HG02840 (cell line): ENCODE data around the gene ZCCHC2.

Experiments used
- ATAC-seq: cut with Tn5 transposase; IDR thresholded peaks from one replicate; pipeline ENCODE4 v1.9.1; 2021; ENCODE audit warnings: mild to moderate bottlenecking, moderate library complexity, moderate number of reproducible peaks; ENCODE audit not compliant: unreplicated experiment, low FRiP score

Gene ZCCHC2

DNA sequence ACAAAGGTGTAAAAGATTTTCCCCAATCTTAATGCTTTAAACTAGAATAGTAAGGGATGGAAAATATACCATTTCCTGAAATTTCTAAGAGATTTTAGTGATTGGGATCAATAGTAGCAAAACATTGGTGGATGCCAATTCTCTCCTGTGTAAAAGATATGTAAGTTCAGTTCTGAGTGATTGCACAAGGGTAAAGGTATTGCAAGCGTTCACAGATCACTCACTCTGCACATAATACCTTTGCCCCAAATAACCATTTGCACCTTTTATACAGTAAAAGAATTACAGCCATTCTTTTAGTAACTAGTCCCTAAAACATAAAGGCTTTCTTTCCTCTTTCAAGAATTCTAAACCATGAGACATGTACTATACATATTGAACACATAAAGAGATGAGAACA, 13.0 kb upstream of the ZCCHC2 start:
- no peak for ATAC-seq

DNA sequence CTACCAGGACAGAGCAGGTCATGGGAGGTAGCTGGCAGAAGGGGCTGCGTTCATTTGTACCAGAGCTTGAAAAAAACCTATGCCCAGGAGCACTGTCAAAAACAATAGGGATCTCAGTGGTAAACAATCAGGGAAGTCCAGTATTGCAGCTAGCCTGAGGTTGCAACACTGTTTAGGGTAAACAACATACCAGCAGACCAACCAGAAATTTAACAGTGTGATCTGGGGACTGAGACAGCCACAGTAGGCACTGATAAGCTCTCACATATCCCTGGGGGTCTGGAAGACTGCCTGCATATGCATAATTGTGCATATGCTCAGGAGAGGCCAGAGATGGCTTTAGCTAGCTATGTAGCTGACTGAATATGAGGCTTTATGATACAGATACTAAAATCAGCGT, 12.0 kb upstream of the ZCCHC2 start:
- ATAC-seq, result no peak

DNA sequence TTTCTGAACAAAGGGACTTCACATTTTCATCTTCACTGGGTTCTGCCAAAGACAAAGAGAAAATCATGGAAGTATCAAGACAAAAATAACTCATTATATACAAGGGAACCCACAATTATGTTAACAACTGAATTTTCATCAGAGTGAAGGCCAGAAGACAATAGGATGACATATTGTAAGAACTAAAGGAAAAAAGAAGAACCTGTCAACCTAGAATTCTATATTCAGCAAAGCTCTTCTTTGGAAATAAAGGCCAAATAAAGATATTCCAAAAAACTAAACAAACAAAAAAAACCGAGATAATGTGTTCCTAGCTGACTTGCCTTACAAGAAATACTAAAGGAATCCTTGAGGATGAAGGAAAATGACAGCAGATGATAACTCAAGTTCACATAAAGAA, 10.3 kb upstream of the ZCCHC2 start:
- no peak for ATAC-seq

DNA sequence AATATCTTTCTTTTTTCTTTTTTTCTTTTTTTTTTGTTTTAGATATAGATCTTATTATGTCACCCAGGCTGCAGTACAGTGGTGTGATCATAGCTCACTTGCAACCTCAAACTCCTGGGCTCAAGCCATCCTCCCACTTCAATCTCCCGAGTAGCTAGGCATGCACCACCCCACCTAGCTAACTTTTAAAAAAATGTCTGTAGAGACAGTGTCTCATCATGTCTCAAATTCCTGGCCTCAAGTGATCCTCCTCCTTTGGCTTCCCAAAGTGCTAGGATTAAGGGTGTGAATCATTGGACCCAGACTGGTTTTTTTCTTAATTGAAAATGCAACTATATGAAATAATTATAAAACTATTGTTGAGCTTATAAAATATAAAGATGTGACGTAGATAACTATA, 9.8 kb upstream of the ZCCHC2 start:
- ATAC-seq, result no peak

DNA sequence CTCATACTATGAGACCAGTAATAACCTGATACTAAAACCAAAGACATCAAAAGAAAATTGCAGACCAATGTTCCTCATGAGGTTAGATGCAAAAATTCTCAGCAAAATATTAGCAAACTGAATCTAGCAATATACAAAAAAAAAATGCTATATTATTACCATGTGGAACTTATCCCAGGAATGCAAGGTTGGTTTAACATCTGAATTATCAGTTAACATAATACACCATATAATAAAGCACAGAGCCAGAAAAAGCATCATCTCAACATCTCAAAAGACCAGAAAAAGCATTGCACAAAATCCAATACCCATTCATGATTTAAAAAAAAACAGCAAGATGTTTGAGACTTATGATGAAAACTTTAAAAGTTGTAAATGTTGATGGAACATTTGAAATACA, 8.3 kb upstream of the ZCCHC2 start:
- ATAC-seq, result no peak

DNA sequence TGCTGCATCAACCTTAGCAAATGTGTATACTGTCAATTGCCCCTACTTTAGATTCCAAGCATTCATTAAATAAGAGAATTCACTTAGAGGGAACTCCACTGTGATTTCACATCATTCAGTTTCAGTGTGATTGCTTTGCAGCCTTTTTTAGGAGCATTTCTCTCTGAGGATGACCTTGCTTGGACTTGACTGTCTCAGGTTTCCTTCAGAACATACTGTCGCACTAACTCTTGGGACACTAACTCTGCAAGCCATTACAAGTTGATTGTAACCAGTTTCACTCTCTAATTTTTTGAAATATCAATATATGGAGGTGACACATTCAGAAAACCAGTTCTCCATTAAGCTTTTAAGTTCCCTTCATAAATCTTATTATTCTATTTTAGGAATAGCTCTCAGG, 6.6 kb upstream of the ZCCHC2 start:
- no peak for ATAC-seq

DNA sequence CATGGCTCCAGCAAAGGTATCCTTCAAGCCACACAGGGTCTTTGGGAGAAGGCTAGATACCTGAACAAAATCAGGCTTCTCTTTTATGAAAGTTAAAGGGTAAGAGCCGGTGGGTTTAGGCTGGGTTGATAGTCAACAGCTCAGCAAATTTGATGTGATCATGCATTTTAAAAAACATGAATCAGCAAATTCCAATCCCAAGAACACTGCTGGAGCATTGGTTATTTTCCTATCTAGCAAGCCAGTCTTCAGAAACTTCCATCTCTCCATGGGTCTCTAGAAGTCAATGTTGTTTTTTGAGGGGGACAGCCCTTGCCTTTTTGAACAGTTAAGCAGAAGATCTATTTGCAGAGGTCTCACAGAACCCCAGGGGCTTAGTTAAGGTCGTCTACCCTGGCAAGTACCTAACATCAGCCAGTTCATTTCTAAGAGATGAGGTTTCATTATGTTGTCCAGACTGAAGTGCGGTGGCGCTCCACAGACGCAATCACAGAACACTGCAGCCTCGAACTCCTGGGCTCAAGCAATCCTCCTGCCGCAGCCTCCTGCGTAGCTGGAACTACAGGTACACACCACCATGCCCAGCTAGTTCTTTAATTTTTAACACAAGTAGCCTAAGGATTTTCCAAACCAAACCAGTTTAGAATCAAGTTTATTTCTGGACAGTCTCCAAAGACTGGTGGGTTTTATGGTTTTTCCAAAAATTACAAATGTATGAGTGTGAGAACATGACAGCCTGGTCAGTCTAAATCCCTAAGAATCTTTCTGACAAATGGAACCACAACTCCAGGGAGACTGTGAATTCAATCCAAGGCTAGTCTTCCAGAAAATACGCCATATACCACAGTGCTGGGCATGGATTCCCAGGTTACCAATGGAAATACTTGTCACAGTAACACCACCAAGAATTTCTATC, 4.1 kb upstream of the ZCCHC2 start:
- no peak for ATAC-seq

DNA sequence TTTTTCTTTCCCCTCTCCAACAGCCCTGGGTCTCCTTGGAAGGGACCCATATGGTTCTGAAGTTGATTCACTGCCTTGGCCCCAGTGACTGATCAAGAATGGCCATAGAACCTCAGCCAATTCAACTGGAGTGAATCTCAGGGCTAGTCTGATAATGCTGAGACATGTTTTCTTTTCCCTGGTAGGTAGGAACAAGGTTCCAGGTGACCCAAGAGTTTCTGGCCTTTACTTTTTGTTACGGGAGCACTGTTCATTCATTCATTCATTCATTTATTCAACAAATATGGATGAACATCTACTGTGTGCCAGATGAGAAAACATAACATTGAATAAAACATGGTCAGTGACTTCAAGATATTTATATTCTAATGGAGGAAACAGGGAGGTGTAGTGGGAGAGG, 3.1 kb upstream of the ZCCHC2 start:
- no peak for ATAC-seq

DNA sequence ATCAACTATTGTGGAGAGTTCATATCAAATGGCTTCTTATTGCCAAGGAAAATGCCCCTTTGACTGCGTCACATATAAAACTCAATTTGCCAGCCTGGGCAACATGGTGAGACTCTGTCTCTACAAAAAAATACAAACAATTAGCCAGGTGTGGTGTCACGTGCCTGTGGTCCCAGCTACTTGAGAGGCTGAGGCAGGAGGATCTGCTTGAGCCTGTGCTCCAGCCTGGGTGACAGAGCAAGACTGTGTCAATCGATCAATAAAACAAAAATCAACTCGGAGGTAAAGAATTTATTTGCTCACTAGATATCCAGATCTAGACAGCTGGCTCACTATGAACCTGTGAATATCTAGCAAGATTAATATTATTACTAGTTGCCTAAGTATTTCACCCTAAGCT, 1.7 kb upstream of the ZCCHC2 start:
- ATAC-seq, result no peak

DNA sequence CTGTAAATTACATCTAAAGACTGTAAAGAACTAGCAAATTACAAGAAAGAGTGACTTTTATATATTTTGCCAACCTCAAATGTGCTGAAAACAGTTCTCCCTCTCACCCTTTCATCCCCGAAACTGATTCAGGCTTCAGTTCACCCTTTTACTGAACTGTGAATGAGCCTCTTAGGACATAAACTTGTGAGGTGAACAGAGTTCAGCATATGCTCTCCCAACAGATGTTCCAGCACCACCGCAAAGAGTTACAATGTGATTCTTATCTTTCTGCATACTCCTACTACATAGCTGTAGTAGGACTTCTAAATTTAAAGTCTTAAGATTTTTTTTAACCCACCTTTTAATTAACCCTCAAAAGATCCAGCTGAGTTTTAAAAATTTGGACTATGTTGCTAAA, 1.2 kb upstream of the ZCCHC2 start:
- no peak for ATAC-seq

DNA sequence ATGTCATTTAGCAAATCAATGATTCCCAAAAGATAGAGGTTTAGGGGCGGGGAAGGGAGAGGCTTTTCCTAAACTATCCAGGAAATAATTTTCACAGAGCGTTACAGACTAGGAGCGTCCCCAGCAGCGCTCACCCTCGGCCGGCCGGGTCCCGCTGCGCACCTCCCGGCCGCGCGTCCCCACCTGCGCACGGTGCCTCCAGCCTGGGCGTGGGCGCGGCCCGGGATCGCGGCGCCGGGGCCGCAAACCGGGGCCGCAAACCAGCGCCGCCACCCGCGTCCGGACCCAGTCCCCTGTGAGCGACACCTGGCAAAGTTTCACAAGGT, 684 bp upstream of the ZCCHC2 start:
- ATAC-seq, result peak; percentile 2

DNA sequence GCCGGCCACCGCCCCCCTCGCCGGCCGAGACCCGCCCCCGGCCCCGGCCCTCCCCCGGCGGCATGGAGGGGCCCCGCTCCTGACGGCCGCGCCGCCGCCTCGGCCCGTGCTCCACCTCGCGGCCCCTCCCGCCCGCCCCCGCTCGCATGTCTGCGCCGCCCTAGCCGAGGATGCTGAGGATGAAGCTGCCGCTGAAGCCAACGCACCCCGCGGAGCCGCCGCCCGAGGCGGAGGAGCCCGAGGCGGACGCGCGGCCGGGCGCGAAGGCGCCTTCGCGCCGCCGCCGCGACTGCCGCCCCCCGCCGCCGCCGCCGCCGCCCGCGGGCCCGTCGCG, 397 bp downstream of the ZCCHC2 start:
- no peak for ATAC-seq

DNA sequence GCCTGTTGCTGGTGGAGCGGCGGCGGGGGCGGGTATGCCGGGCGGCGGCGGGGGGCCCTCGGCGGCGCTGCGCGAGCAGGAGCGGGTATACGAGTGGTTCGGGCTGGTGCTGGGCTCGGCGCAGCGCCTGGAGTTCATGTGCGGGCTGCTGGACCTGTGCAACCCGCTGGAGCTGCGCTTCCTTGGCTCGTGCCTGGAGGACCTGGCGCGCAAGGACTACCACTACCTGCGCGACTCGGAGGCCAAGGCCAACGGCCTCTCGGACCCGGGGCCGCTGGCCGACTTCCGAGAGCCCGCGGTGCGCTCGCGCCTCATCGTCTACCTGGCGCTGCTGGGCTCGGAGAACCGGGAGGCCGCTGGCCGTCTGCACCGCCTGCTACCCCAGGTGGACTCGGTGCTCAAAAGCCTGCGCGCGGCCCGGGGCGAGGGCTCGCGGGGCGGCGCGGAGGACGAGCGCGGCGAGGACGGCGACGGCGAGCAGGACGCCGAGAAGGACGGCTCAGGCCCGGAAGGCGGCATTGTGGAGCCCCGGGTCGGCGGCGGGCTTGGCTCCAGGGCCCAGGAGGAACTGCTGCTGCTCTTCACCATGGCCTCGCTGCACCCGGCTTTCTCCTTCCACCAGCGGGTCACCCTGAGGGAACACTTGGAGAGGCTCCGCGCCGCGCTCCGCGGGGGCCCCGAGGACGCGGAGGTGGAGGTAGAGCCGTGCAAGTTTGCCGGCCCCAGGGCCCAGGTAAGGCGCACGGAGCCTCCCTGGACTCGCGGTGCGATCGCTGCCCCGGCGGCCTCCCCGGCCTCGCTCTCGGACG, 1.0 kb downstream of the ZCCHC2 start:
- ATAC-seq, result no peak

DNA sequence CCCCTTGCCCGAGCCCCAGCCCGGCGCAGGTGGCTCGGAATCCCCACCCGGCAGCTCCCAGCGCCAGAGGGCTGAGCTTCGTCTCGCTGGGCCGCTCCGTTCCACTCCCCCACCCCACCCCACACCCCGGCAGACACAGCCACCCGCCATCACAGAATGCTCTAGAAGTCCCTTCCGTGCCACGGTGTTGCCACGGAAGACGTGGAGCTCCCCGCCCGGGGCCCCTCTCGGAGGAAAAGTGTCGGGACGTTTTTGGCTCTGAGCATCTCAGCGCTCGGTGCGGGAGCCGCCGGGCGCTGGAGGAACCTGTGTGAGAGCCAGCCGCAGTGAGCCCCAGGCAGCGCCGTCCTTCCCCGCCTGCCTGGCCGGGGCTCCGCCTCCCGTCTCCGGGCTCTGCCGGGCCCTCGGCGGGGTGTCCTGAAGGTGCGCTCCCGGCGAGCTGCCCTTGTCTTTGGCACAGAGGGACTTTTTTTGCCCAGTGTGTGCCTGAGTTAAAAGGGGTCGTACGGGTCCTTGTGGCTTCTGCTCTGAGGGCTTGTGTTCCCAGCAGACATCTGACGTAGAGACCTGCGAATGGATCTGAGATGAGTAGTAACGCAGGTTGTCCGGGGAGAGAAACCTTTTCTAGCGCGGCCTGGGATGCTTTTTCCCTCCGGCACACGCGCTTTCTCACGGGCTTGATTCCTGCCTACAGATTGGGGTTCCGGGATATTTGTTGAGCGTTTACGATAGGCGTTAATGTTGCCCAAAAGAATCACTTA, 1.8 kb downstream of the ZCCHC2 start:
- ATAC-seq, result no peak

DNA sequence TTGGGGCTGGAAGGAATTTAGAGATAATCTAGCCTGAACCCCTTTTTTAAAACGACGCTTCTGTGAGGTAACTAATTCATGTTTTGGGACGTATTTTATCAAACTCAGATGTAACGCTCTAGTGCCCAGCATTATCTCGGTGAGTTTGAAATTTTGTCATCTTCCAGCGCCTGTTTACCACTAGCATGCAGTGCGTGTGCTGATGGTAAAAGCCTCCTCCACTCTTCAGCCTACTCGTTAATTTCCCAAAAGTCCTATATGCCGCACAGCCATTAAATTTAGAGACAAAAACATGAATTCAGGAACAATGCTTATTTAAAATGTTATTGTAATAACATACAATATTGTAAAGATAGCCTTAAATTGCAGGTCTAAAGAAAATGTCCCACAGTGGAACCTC, 2.8 kb downstream of the ZCCHC2 start:
- ATAC-seq, result no peak

DNA sequence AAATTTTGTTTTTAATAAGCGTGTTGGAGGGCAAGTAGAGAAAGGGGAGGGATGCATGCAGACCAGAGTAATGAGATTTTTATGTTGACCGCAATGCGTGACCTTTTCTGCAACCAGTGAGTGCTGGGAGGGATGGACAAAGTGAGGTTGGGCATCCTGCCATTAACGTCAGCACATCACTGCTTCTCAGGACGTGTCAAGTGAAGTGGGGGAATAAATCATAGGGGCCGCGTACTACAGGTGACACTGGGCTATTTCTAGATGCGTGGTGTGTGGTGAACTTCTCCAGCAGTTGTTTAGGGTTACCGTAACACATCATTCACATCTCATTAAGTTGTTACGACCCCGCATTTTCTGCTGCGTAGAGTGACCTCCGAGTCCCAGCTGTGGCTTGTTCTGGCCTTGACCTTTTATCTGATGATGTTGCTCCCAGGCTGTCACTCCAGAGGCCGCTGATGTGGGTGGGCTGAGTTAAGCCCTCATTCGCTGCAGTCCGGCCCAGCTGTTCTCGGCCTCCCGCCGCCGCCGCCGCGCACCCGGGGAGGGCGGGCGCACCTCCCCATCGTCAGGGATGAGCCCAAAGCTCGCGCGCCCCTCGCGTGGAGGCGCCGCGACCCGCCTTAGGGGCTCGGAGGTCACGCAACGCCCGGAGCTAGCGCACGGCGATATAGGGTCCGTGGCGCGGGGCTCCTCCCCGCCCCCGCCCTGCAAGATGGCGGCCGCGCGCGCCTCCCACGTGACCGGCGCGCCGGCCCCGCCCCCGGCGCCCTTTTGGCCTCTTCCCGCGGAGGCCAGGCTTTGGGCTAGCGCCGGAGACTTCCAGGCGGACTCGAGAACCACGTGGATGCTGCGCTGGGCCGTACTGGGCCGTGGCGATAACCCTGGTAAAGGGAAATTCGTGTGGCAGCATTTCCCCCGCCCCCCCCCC, 3.5 kb downstream of the ZCCHC2 start:
- ATAC-seq, result no peak

DNA sequence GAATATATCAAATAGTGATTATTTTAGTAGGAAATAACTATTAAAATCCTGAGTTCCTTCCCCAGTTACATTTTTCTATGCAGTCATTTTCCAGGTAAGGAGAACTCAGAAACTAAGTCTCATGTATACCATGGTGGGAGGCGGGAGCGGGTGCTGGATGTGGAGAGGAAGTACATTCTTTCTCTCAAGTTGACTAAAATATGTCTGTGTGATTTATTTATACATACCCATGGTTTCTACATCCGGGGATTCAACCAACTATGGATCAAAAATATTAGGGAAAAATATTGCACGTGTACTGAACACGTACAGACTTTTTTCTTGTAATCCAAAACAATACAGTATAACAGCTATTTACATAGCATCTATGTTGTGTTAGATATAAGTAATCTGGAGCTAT, 6.8 kb downstream of the ZCCHC2 start:
- ATAC-seq, result no peak

DNA sequence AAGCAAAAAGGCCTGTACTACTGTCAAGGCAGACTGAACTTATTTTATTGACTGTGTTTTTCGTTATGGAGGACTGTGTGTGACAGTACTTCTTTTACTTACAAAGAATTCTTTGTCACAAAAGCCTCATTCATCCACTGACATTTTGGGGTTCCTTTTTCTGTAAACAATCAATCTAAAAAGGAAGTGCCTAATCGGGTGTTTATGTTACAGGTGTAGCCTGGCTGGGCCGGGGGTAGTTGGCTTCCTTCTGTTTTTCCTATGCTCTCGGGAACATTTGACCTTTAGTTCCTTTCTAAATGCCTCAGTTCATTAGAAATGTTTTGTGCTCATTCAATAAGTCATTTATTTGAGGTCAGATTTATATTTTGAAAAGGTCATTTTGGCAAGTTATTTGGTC, 8.3 kb downstream of the ZCCHC2 start:
- ATAC-seq, result no peak

DNA sequence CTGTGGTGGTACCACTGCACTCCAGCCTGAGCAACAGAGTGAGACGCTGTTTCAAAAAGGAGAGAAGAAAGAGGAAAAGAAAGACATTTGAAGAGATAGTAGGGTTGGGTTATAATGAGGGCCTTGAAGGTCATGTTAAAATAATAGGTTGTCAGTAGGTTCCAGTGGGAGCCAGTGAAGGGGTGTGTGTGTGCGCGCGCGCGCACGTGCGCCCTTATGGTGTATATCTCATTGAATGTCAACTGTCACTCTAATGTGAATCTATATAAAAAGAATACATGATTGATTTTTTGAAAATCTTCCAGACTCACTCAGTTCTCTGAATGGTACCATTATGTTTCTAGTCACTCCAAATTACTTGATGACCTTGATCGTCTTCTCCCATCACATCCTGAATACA, 9.1 kb downstream of the ZCCHC2 start:
- ATAC-seq, result no peak

DNA sequence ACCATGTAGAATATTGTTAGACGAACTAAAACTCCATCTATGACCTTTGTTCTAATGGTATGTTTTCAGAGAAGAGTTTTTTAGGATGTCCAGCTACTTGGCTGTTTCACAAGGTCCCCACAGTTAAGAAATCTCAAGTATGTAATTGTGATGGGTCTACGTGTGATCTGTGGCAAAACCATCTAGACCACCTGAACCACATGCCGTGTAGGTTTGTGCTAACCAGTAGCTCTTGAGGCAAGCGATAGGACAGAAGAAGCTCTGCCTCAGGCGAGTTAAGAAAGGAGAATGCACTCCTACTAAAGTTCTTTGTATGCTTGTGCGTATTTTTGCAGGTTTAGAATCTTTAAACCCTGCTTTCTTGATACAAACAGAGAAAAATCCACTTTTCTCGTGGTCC, 13.2 kb downstream of the ZCCHC2 start:
- no peak for ATAC-seq
